OCI-LY1 (cell line): Measurements from ENCODE around the gene CDH2.

ENCODE experiments used
- H2AFZ ChIP-seq: fragments of 200-600 bp; sonication (generic), shearing (Covaris generic); 2 replicates; pipeline ENCODE4 v1.6.0; 2014; ENCODE audit warnings: antibody characterized with exemption, mild to moderate bottlenecking, low read length
- H3F3A ChIP-seq: fragments of 200-600 bp; sonication (generic), shearing (Covaris generic); 2 replicates; pipeline ENCODE4 v1.6.0; 2014; ENCODE audit warnings: mild to moderate bottlenecking, antibody characterized with exemption, low read length, moderate library complexity; ENCODE audit not compliant: insufficient read depth
- H3K27ac ChIP-seq: fragments of 200-600 bp; sonication (generic); 2 replicates; pipeline ENCODE4 v1.5.1; 2014; ENCODE audit warnings: low read length, mixed run types, mild to moderate bottlenecking, low read depth; ENCODE audit not compliant: poor library complexity, severe bottlenecking
- H3K27me3 ChIP-seq: fragments of 200-600 bp; sonication (generic); 2 replicates; pipeline ENCODE4 v1.6.0; 2014; ENCODE audit warnings: antibody characterized with exemption, mild to moderate bottlenecking, low read length, moderate library complexity; ENCODE audit not compliant: insufficient read depth
- H3K36me3 ChIP-seq: fragments of 200-600 bp; sonication (generic); 2 replicates; pipeline ENCODE4 v1.6.1; 2014; ENCODE audit warnings: mild to moderate bottlenecking, antibody characterized with exemption, low read length, moderate library complexity, mixed read lengths; ENCODE audit not compliant: insufficient read depth
- H3K4me1 ChIP-seq: fragments of 200-600 bp; sonication (generic); 2 replicates; pipeline ENCODE4 v1.5.1; 2014; ENCODE audit warnings: mild to moderate bottlenecking, low read length, moderate library complexity; ENCODE audit not compliant: insufficient read depth, severe bottlenecking
- H3K4me2 ChIP-seq: fragments of 200-600 bp; sonication (generic), shearing (Covaris generic); 2 replicates; pipeline ENCODE4 v1.6.1; 2014; ENCODE audit warnings: low read length
- H3K4me3 ChIP-seq: fragments of 200-600 bp; sonication (generic); 2 replicates; pipeline ENCODE4 v1.5.1; 2014; ENCODE audit warnings: low read length, low read depth, mild to moderate bottlenecking, mixed read lengths; ENCODE audit not compliant: poor library complexity, severe bottlenecking
- H3K79me2 ChIP-seq: fragments of 200-600 bp; shearing (Covaris generic); 2 replicates; pipeline ENCODE4 v1.6.1; 2016; ENCODE audit warnings: mixed run types, low read length, mixed read lengths; ENCODE audit not compliant: insufficient read depth
- H3K9ac ChIP-seq: fragments of 200-600 bp; sonication (generic), shearing (Covaris generic); 2 replicates; pipeline ENCODE4 v1.6.1; 2014; ENCODE audit warnings: mild to moderate bottlenecking, low read length, mixed read lengths
- H3K9me2 ChIP-seq: fragments of 200-600 bp; sonication (generic), shearing (Covaris generic); 2 replicates; pipeline ENCODE4 v1.6.1; 2014; ENCODE audit warnings: low read depth, mild to moderate bottlenecking, low read length, mixed read lengths
- H3K9me3 ChIP-seq: fragments of 200-600 bp; shearing (Covaris generic); 2 replicates; pipeline ENCODE4 v1.6.1; 2014; ENCODE audit warnings: low read length, mixed read lengths
- H4K20me1 ChIP-seq: fragments of 200-600 bp; sonication (generic), shearing (Covaris generic); 2 replicates; pipeline ENCODE4 v1.6.0; 2016; ENCODE audit warnings: mild to moderate bottlenecking, low read length; ENCODE audit not compliant: insufficient read depth
- CTCF ChIP-seq: fragments of 200-600 bp; sonication (generic), shearing (Covaris generic); IDR thresholded peaks from 2 replicates; pipeline ENCODE4 v1.5.1; 2017; ENCODE audit warnings: mild to moderate bottlenecking, antibody characterized with exemption, low read length, moderate library complexity, mixed read lengths
- EZH2 ChIP-seq: fragments of 200-600 bp; sonication (generic), shearing (Covaris generic); IDR thresholded peaks from 2 replicates; pipeline ENCODE4 v1.8.0; 2017; ENCODE audit warnings: borderline replicate concordance, mixed run types, mild to moderate bottlenecking, antibody characterized with exemption, low read length, moderate library complexity, mixed read lengths

Gene CDH2

DNA sequence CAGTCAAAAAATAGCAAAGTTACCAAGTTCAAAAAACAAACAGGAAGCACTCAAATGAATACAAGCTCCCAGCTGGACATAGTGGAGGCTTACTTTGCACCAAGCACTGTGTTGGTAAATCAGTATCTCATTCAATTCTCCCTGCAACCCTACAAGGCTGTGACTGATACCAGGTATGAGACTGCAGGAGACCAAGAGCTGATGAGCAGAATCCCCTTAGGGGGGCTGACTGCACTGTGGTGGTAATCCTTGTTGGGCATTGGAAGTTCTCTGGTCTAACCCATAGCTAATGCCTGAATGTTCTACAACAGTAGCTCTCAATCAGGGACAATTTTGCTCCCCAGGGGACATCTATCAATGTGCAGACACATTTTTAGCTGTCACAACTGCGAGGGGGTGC, 26.0 kb downstream of the CDH2 start:
- H3K4me3 ChIP-seq: no peak overlapping the region
- no peak overlapping the region for H3K4me2 ChIP-seq
- no peaks in the 10 kb centered on the region for H3K27me3 ChIP-seq
- no peaks in the 10 kb centered on the region for H3K4me1 ChIP-seq
- no peaks in the 10 kb centered on the region for H3K9me2 ChIP-seq
- no peak overlapping the region for H3K9ac ChIP-seq
- no peaks in the 10 kb centered on the region for H3F3A ChIP-seq
- no peak overlapping the region for H2AFZ ChIP-seq
- no peaks in the 10 kb centered on the region for H3K9me3 ChIP-seq
- H4K20me1 ChIP-seq: no peaks in the 10 kb centered on the region
- TF ChIP-seq CTCF (no peak), EZH2 (no peak)
- H3K79me2 ChIP-seq: no peaks in the 10 kb centered on the region
- H3K36me3 ChIP-seq: no peaks in the 10 kb centered on the region
- no peak overlapping the region for H3K27ac ChIP-seq

DNA sequence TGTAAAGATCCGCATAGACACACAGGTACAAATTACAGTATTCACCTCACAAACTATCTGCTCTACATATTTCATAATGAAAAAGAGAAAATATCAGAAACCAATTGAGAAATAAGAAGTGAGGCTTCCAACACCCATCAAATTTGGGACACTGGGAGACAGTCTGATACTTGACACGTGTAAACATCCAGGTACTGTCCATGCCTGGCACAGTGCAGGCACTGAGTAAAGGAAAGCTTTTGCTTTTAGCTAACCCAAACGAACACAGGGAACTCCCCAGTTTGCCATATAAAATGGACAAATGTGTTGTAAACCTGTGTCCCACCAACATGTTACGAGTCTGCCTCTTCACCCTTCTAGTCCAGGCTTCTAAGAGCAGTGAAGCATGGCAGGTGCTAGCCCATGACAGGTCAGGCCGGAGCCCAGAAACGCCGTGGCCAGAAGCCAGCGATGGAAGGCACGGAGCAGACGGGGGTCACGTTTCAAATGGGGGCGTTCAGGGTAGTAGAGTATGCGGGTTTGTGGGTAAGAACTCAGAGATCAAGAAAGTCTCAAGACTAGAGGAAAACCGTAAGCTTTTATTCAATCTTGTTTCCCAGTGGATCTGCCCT, 27.0 kb downstream of the CDH2 start:
- no peaks in the 10 kb centered on the region for H3F3A ChIP-seq

GRCh38 chr18:28147674-28148171, 29.2 kb downstream of the CDH2 start:
- Histone ChIP-seq H3K9me3 (no peaks in the 10 kb centered on the region), H3K4me2 (no peak overlapping the region)

More for the DNA sequence above, 27.0 kb downstream of the CDH2 start:
- H3K9ac ChIP-seq: no peak overlapping the region
- H3K36me3 ChIP-seq: no peaks in the 10 kb centered on the region
- H3K4me1 ChIP-seq: no peaks in the 10 kb centered on the region
- no peaks in the 10 kb centered on the region for H3K9me3 ChIP-seq
- no peaks in the 10 kb centered on the region for H3K79me2 ChIP-seq
- no peaks in the 10 kb centered on the region for H3K9me2 ChIP-seq
- no peak overlapping the region for H3K4me2 ChIP-seq
- no peak for TF ChIP-seq CTCF
- no peak for TF ChIP-seq EZH2
- H3K27ac ChIP-seq: no peak overlapping the region
- no peaks in the 10 kb centered on the region for H3K27me3 ChIP-seq
- no peaks in the 10 kb centered on the region for H4K20me1 ChIP-seq
- no peak overlapping the region for H3K4me3 ChIP-seq
- no peak overlapping the region for H2AFZ ChIP-seq

More at GRCh38 chr18:28147674-28148171, 29.2 kb downstream of the CDH2 start:
- no peak overlapping the region for H3K27ac ChIP-seq
- no peaks in the 10 kb centered on the region for H3K4me1 ChIP-seq
- no peaks in the 10 kb centered on the region for H3K27me3 ChIP-seq
- H3K9ac ChIP-seq: no peak overlapping the region
- H3F3A ChIP-seq: no peaks in the 10 kb centered on the region
- H3K36me3 ChIP-seq: no peaks in the 10 kb centered on the region
- no peaks in the 10 kb centered on the region for H3K9me2 ChIP-seq
- no peak overlapping the region for H3K4me3 ChIP-seq
- H3K79me2 ChIP-seq: no peaks in the 10 kb centered on the region
- H4K20me1 ChIP-seq: no peaks in the 10 kb centered on the region
- TF ChIP-seq CTCF: no peak
- no peak for TF ChIP-seq EZH2
- no peak overlapping the region for H2AFZ ChIP-seq
